PC-3 (cell line): ENCODE measurements around the gene PRRC1.

Experiments used
- EZH2 ChIP-seq: fragments of 300-600 bp; sonication (generic); IDR thresholded peaks from one replicate; pipeline ENCODE4 v1.6.1; 2017; ENCODE audit warnings: antibody characterized with exemption, mild to moderate bottlenecking, low read length; ENCODE audit not compliant: unreplicated experiment
- EZH2phosphoT487 ChIP-seq: fragments of 300-600 bp; sonication (generic); IDR thresholded peaks from 2 replicates; pipeline ENCODE4 v1.6.1; 2018; ENCODE audit warnings: mild to moderate bottlenecking, antibody characterized with exemption, low read length, borderline replicate concordance
- TF ChIP-seq, protein P1 (sequence below): fragments of 300-600 bp; sonication (generic); conservative IDR thresholded peaks from 2 replicates; pipeline ENCODE4 v1.5.1; 2017; ENCODE audit warnings: antibody characterized with exemption, low read depth, mild to moderate bottlenecking, low read length

DNA sequence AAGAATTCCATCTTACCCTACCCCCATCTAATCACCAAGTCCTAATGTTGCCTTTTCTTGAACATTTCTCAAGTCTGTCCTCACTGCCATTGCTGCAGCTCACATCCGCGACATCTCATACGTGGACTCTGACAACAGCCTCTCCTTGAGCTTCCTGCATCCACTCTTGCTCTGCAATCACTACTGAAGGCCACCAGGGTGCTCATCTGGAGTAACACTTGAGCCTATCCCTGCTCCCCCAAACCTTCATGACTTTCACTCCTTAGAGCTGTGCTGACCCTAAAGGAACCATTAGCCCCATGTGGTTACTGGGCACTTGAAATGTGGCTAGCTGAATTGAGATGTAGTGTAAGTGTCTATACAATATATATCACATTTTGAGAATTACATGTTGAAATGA is 85.0 kb downstream of the PRRC1 start:
- TF ChIP-seq, protein P1, sequence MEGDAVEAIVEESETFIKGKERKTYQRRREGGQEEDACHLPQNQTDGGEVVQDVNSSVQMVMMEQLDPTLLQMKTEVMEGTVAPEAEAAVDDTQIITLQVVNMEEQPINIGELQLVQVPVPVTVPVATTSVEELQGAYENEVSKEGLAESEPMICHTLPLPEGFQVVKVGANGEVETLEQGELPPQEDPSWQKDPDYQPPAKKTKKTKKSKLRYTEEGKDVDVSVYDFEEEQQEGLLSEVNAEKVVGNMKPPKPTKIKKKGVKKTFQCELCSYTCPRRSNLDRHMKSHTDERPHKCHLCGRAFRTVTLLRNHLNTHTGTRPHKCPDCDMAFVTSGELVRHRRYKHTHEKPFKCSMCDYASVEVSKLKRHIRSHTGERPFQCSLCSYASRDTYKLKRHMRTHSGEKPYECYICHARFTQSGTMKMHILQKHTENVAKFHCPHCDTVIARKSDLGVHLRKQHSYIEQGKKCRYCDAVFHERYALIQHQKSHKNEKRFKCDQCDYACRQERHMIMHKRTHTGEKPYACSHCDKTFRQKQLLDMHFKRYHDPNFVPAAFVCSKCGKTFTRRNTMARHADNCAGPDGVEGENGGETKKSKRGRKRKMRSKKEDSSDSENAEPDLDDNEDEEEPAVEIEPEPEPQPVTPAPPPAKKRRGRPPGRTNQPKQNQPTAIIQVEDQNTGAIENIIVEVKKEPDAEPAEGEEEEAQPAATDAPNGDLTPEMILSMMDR = no peak
- TF ChIP-seq EZH2 = no peak
- no peak for TF ChIP-seq EZH2phosphoT487
